AG04449 (cell line): ENCODE results near the gene ZSCAN30.

Source experiments
- CTCF ChIA-PET: fragments of 350-600 bp; formaldehyde crosslinking; extraction: SDS; loops from one replicate; lab custom pipeline; 2021; ENCODE audit warnings: antibody characterized with exemption; lab: Yijun Ruan, JAX
- POLR2A ChIA-PET: fragments of 400-600, 350-600 bp; formaldehyde crosslinking; extraction: SDS; loops from one replicate; lab custom pipeline; 2020; ENCODE audit warnings: antibody characterized with exemption, inconsistent platforms; lab: Yijun Ruan, JAX
- DNase-seq: peaks from one replicate; pipeline ENCODE4 v3.0.0-alpha.2; 2010; ENCODE audit warnings: low read depth, low spot score
- H3K4me3 ChIP-seq: 2 replicates; pipeline ENCODE4 v1.5.1; 2011; ENCODE audit warnings: low read depth, mild to moderate bottlenecking, control low read depth, low read length
- TF ChIP-seq, protein P1 (sequence below): IDR thresholded peaks from one replicate; pipeline ENCODE4 v1.5.1; 2011; ENCODE audit warnings: mild to moderate bottlenecking, moderate library complexity, low read length, control low read depth, inconsistent platforms; ENCODE audit not compliant: insufficient read depth; ENCODE audit errors: missing control alignments

ZSCAN30 gene

DNA sequence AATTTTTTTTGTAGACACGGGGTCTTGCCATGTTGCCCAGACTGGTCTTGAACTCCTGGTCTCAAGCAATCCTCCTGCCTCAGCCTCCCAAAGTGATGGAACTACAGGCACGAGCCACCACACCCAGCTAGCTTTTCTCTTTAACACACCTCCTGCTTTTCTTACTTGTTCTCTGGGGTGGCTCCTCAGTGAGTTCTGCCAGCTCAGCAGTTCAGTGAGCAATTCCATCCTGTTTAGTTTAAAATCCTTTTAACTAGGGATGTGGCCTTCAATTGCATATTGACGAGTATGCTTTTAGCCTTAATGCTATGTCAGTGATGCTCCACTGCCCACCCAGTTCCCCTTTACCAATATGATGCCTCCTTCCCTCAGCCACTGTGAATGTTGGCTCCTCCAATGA is 33.1 kb downstream of the ZSCAN30 start:
- H3K4me3 ChIP-seq, result no peak overlapping the region
- TF ChIP-seq, protein P1, sequence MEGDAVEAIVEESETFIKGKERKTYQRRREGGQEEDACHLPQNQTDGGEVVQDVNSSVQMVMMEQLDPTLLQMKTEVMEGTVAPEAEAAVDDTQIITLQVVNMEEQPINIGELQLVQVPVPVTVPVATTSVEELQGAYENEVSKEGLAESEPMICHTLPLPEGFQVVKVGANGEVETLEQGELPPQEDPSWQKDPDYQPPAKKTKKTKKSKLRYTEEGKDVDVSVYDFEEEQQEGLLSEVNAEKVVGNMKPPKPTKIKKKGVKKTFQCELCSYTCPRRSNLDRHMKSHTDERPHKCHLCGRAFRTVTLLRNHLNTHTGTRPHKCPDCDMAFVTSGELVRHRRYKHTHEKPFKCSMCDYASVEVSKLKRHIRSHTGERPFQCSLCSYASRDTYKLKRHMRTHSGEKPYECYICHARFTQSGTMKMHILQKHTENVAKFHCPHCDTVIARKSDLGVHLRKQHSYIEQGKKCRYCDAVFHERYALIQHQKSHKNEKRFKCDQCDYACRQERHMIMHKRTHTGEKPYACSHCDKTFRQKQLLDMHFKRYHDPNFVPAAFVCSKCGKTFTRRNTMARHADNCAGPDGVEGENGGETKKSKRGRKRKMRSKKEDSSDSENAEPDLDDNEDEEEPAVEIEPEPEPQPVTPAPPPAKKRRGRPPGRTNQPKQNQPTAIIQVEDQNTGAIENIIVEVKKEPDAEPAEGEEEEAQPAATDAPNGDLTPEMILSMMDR, result no peak
- CTCF ChIA-PET, result no interaction called here
- DNase-seq, result no peak
- POLR2A ChIA-PET, result no interaction called here

DNA sequence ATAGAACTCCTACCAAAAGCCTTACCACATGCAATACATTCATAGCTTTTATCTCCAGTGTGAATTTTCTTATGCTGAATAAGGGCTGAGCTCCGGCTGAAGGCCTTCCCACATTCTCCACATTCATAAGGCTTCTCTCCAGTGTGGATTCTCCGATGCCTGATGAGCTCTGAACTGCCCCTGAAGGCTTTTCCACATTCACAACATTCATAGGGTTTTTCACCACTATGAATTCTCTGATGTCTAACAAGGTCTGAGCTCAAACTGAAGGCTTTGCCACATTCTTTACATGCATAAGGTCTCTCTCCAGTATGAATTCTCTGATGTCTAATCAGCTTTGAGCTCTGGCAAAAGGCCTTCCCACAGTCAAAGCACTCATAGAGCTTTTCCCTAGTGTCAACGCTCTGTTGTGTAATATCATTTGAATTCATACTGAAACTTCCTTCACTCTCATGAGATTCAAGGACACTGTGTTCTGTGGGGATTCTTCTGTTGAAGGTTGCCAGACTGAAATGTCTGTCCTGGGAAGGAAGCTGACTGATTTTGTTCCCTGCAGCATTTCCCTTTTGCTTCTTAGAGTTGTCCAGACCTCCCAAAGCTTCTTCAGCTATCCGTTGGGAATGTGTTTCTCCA is 36.3 kb downstream of the ZSCAN30 start:
- CTCF ChIA-PET, result interaction anchor here (1.1 kb wide), 1 partner anchor 22 kb away, joined by 3 read pairs; no protein-coding TSS in a partner anchor
- TF ChIP-seq, protein P1, result no peak
- DNase-seq, result no peak
- H3K4me3 ChIP-seq, result no peak overlapping the region
- POLR2A ChIA-PET, result no interaction called here

DNA sequence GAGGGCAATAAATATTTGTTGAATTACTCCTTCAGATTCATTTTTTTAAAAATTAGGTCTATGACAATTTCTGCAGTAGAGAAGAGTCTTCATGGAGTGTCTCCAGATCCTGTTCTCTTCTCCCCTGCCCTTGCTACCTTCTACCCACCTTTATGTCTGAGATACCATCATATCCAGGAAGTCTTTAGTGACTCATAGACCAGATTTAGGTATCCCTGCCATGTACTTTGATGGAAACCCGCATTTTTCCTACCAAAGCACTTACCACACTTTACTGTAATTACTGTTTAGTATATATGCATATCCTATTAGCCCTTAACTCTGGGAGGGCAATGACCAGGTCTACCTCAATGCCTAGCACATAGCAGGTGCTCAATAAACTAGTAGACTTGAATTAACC is 37.6 kb downstream of the ZSCAN30 start:
- ChIA-PET POLR2A (no interaction called here), CTCF (no interaction called here)
- no peak overlapping the region for H3K4me3 ChIP-seq
- TF ChIP-seq, protein P1, result no peak
- DNase-seq, result no peak

DNA sequence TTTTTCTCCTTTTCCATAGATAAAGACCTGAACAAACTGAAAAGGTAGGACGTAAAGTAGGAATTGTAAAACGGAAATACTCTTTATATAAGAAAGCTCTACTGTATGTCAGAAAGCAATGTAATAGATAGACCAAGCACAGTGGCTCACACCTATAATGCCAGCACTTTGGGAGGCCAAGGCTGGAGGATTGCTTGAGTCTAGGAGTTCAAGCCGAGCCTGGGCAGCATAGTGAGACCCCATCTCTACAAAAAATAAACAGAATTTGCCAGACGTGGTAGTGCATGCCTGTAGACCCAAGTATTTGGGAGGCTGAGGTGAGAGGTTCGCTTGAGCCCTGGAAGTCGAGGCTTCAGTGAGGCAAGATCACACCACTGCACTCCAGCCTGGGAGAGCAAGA is 41.6 kb downstream of the ZSCAN30 start:
- no peak for DNase-seq
- ChIA-PET POLR2A (no interaction called here), CTCF (no interaction called here)
- no peak overlapping the region for H3K4me3 ChIP-seq
- TF ChIP-seq, protein P1, result no peak

DNA sequence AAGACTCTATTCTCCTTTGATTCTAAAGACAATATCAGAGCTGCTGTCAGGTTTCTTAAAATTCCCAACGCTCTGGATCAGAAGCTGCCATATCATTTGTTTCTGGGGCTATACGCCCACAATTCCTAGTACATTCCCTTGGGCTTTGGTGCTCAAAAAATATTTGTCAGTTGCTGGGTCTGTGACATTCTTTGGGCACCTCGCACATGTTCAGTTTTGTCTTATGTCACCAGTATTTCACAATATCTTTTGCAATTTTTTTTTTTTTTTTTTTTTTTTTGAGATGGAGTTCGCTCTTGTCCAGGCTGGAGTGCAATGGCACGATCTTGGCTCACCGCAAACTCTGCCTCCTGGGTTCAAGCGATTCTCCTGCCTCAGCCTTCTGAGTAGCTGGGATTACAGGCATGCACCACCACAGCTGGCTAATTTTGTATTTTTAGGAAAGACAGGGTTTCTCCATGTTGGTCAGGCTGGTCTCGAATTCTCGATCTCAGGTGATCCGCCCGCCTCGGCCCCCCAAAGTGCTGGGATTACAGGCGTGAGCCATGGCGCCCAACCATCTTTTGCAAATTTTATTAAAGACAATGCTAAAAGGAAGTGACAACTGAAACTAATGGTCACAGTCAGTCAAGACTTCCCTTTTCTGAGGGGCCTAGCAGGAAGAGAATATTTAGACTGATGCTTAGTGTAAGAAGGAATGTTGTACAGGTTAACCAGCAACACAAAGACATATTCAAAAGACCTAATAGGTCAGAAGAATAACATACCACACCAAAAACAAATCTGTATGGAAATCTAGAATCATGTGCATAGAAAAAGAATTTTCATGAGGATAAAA is 42.4 kb downstream of the ZSCAN30 start:
- POLR2A ChIA-PET, result no interaction called here
- TF ChIP-seq, protein P1, result no peak
- CTCF ChIA-PET, result no interaction called here
- no peak overlapping the region for H3K4me3 ChIP-seq
- no peak for DNase-seq

DNA sequence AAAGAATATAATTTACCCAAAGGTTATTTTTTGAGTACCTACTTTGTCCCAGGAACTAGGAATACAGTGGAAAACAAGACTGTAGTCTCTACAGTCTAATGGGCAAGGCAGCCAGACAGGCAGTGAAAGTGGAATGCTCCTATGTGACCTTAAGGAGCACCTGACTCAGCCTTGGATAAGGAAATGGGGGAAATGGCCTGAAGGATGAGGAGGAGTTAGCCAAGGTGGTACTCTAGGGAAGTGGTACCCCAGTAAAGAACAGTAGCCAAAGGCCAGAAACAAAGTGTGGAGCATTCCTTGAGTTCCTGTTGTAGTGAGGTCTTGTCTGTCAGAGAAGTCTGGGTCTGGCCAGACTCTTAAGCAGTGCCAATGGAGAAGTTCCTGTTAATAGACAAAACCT is 43.2 kb downstream of the ZSCAN30 start:
- ChIA-PET POLR2A (no interaction called here), CTCF (interaction anchor here (1.4 to 1.9 kb wide), 2 partner anchors 15 to 108 kb away, joined by 3 to 7 read pairs; no protein-coding TSS in a partner anchor)
- TF ChIP-seq, protein P1, result no peak
- H3K4me3 ChIP-seq, result no peak overlapping the region
- DNase-seq, result no peak
